GM10266 (cell line): ENCODE data around the gene MINDY3.
"Not testable (repeated sequence)": the region's sequence is repeated elsewhere in the genome, so short reads cannot be mapped to it uniquely, and the experiment has no call there.

Source experiments
- DNase-seq: peaks from one replicate; pipeline ENCODE4 v3.0.0; 2012; ENCODE audit errors: extremely low spot score
- CTCF ChIP-seq: IDR thresholded peaks from 2 replicates; pipeline ENCODE4 v1.5.1; 2012; ENCODE audit warnings: mild to moderate bottlenecking, low read depth; ENCODE audit not compliant: control insufficient read depth, insufficient read depth; ENCODE audit errors: missing control alignments

Gene MINDY3

DNA sequence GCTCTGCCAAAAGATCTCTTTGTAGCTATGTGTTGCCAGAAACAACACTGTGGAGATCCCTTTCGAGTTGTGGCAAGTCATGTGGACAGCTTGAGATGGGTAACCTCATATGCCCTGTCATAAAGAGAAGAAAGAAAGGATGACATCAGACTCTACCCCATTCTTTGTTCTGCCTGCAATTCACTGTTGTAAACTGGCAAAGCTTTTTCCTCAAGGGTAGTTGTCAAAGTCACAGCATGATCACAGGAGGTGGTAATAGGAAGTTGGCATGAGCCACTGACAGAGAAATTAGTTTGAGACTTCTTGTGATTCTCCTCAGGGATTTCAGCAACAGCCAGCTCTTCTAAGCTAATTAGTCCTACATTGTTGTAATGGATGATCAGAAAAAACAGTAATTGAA, 19.4 kb upstream of the MINDY3 start:
- no peak for DNase-seq
- TF ChIP-seq CTCF = no peak

GRCh38 chr10:15879058-15879457, 18.8 kb upstream of the MINDY3 start:
- DNase-seq = peak; percentile 23

GRCh38 chr10:15877836-15878576, 17.7 kb upstream of the MINDY3 start:
- no peak for TF ChIP-seq CTCF
- no peak for DNase-seq

More at GRCh38 chr10:15879058-15879457, 18.8 kb upstream of the MINDY3 start:
- peak; percentile 58 for TF ChIP-seq CTCF

DNA sequence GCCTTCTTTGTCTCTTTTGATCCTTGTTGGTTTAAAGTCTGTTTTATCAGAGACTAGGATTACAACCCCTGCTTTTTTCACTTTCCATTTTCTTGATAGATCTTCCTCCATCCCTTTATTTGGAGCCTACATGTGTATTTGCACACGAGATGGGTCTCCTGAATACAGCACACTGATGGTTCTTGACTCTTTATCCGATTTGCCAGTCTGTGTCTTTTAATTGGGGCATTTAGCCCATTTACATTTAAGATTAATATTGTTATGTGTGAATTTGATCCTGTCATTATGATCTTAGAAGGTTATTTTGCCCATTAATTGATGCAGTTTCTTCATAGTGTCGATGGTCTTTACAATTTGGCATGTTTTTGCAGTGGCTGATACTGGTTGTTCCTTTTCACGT, 16.0 kb upstream of the MINDY3 start:
- not testable (repeated sequence) for DNase-seq

DNA sequence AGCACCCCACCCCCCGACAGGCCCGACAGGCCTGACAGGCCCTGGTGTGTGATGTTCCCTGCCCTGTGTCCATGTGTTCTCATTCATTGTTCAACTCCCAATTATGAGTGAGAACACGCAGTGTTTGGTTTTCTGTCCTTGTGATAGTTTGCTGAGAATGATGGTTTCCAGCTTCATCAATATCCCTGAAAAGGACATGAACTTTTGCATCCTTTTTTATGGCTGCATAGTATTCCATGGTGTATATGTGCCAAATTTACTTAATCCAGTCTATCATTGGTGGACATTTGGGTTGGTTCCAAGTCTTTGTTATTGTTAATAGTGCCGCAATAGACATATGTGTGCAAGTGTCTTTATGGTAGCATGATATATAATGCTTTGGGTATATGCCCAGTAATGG, 12.3 kb upstream of the MINDY3 start:
- not testable (repeated sequence) for DNase-seq

GRCh38 chr10:15871823-15872222, 11.5 kb upstream of the MINDY3 start:
- TF ChIP-seq CTCF = no peak
- DNase-seq = no peak

DNA sequence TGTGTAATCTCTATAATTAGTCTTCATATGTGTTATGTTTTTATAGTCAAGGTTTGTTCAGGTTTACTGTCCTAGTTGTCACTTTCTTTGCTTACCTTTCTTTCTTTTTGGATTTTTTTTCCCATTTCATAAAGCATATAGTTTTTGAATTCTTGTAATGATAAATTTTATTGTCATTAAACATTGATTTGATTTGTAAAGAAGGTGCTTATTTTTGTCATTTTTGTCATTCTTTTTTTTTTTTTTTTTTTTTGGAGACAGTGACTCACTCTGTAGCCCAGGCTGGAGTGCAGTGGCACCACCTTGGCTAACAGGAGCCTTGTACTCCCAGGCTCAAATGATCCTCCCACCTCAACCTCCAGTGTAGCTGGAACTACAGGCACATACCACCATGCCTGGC, 9.6 kb upstream of the MINDY3 start:
- no peak for TF ChIP-seq CTCF
- DNase-seq = no peak

DNA sequence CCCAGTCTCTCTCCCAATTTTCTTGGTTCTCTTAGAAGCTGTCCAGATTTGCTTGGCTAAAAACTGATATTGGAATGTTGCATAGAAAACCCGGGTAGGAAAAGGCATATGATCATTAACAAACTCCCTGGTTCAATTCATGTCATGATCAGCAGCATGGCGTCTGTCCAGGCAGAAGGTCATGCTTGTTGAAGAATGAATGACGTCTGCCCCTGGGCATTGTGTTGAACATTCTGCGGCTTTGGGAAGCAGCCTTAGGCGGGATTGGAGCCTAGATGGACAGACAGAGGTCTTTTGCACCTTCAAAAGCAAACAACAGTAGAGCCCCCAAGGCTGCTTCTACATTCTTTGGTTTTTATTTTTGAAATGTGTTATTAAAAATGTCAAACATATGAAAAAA, 7.7 kb upstream of the MINDY3 start:
- TF ChIP-seq CTCF = no peak
- no peak for DNase-seq
